GM23338 (cell line): Measurements from ENCODE around the gene XPC. TPM values are rescaled to one million over a fixed set of nuclear protein-coding genes. Genes with fewer than 3 reads are reported as not detected.

Source experiments
- ATAC-seq: fragments of 200-7000 bp; cut with Tn5 transposase; 3 replicates; pipeline ENCODE4 v1.9.1; 2020
- DNase-seq: peaks from one replicate; pipeline ENCODE4 v3.0.0-alpha.2; 2015; ENCODE audit warnings: low spot score
- H2AFZ ChIP-seq: fragments of 200-600 bp; sonication (generic); 2 replicates; pipeline ENCODE4 v1.8.0; 2016; ENCODE audit warnings: antibody characterized with exemption, mild to moderate bottlenecking, moderate library complexity
- H3F3A ChIP-seq: fragments of 200-600 bp; sonication (generic); replicated peaks from 2 replicates; pipeline ENCODE4 v1.8.0; 2017; ENCODE audit warnings: antibody characterized with exemption, mixed run types, low read depth
- H3K27ac ChIP-seq: fragments of 200-600 bp; sonication (generic); 2 replicates; pipeline ENCODE4 v1.6.1; 2016; ENCODE audit warnings: low read depth
- H3K27me3 ChIP-seq: fragments of 200-600 bp; sonication (generic); 2 replicates; pipeline ENCODE4 v1.8.0; 2016; ENCODE audit warnings: mild to moderate bottlenecking, mixed run types, moderate library complexity; ENCODE audit not compliant: insufficient read depth
- H3K36me3 ChIP-seq: fragments of 200-600 bp; sonication (generic); 2 replicates; pipeline ENCODE4 v1.8.0; 2016; ENCODE audit warnings: mild to moderate bottlenecking; ENCODE audit not compliant: insufficient read depth
- H3K4me1 ChIP-seq: fragments of 200-600 bp; sonication (generic); 2 replicates; pipeline ENCODE4 v1.8.0; 2016; ENCODE audit warnings: mild to moderate bottlenecking, moderate library complexity; ENCODE audit not compliant: insufficient read depth
- H3K4me2 ChIP-seq: fragments of 200-600 bp; sonication (generic); 2 replicates; pipeline ENCODE4 v1.7.1; 2017; ENCODE audit warnings: mixed run types
- H3K4me3 ChIP-seq: fragments of 200-600 bp; sonication (generic); 2 replicates; pipeline ENCODE4 v1.6.1; 2016; ENCODE audit warnings: mixed run types
- H3K79me2 ChIP-seq: fragments of 200-600 bp; sonication (generic); replicated peaks from 2 replicates; pipeline ENCODE4 v1.8.0; 2017; ENCODE audit warnings: mild to moderate bottlenecking; ENCODE audit not compliant: insufficient read depth
- H3K9me2 ChIP-seq: fragments of 200-600 bp; sonication (generic); 2 replicates; pipeline ENCODE4 v1.8.0; 2017; ENCODE audit not compliant: insufficient read depth
- H4K20me1 ChIP-seq: fragments of 200-600 bp; sonication (generic); replicated peaks from 2 replicates; pipeline ENCODE4 v1.8.0; 2017; ENCODE audit warnings: mild to moderate bottlenecking; ENCODE audit not compliant: insufficient read depth
- H3K27ac Mint-ChIP-seq: 2 replicates; pipeline ENCODE4 v1.8.0; 2020; ENCODE audit warnings: inconsistent platforms, mild to moderate bottlenecking, moderate library complexity, mixed read lengths
- H3K27me3 Mint-ChIP-seq: 3 replicates; pipeline ENCODE4 v1.8.0; 2022; ENCODE audit warnings: low read depth, mild to moderate bottlenecking, moderate library complexity, mixed read lengths, inconsistent platforms; ENCODE audit not compliant: insufficient read depth, poor library complexity
- H3K36me3 Mint-ChIP-seq: 3 replicates; pipeline ENCODE4 v1.8.0; 2021; ENCODE audit warnings: low read depth, mild to moderate bottlenecking, inconsistent platforms, moderate library complexity, mixed read lengths
- H3K4me1 Mint-ChIP-seq: 3 replicates; pipeline ENCODE4 v1.8.0; 2020; ENCODE audit warnings: mild to moderate bottlenecking, inconsistent platforms, mixed read lengths
- H3K4me3 Mint-ChIP-seq: 3 replicates; pipeline ENCODE4 v1.8.0; 2021; ENCODE audit warnings: moderate library complexity, mild to moderate bottlenecking, inconsistent platforms, mixed read lengths
- H3K9me3 Mint-ChIP-seq: 3 replicates; pipeline ENCODE4 v1.8.0; 2020; ENCODE audit warnings: moderate library complexity, mild to moderate bottlenecking, inconsistent platforms, mixed read lengths
- CREB1 ChIP-seq: fragments of 250-450 bp; sonication (Bioruptor Pico); IDR thresholded peaks from 2 replicates; pipeline ENCODE4 v1.5.0; 2020; ENCODE audit warnings: low read depth, mild to moderate bottlenecking, moderate library complexity
- JUNB ChIP-seq: IDR thresholded peaks from one replicate; pipeline ENCODE4 v1.6.1; 2016; ENCODE audit warnings: antibody characterized with exemption; ENCODE audit not compliant: unreplicated experiment
- NANOG ChIP-seq: IDR thresholded peaks from 2 replicates; pipeline ENCODE4 v1.6.1; 2016; ENCODE audit warnings: antibody characterized with exemption, borderline replicate concordance
- STAT1 ChIP-seq: IDR thresholded peaks from one replicate; pipeline ENCODE4 v1.6.1; 2016; ENCODE audit warnings: antibody characterized with exemption; ENCODE audit not compliant: unreplicated experiment
- ZNF114 ChIP-seq: fragments of 250-450 bp; sonication (Bioruptor Pico); IDR thresholded peaks from 2 replicates; pipeline ENCODE4 v1.5.0; 2020; ENCODE audit warnings: mild to moderate bottlenecking, moderate library complexity
- ZNF331 ChIP-seq: fragments of 250-450 bp; sonication (Bioruptor Pico); IDR thresholded peaks from 2 replicates; pipeline ENCODE4 v1.5.0; 2020; ENCODE audit warnings: low read depth, mild to moderate bottlenecking, moderate library complexity
- polyA plus RNA-seq: library from polyadenylated mRNA; unstranded; fragments of >200 nt; fragmentation: Nextera tagmentation; extraction: Ambion mirVana; gene quantifications from 2 replicates; pipeline ENCODE4 v1.2.1, GENCODE V29; 2016
- total RNA-seq: library from RNA; depleted of rRNA; stranded (reverse); fragments of >200 nt; shearing (Covaris generic); gene quantifications from 2 replicates; pipeline ENCODE4 v1.2.3, GENCODE V29; 2014
- TF ChIP-seq, protein P1 (sequence below): fragments of 250-450 bp; sonication (Bioruptor Pico); IDR thresholded peaks from 2 replicates; pipeline ENCODE4 v1.5.0; 2020; ENCODE audit warnings: mild to moderate bottlenecking, moderate library complexity
- TF ChIP-seq, protein P2 (sequence below): IDR thresholded peaks from 2 replicates; pipeline ENCODE4 v1.6.1; 2016; ENCODE audit warnings: antibody characterized with exemption
- TF ChIP-seq, protein P3 (sequence below): IDR thresholded peaks from one replicate; pipeline ENCODE4 v1.6.1; 2018; ENCODE audit warnings: antibody characterized with exemption; ENCODE audit not compliant: unreplicated experiment
- TF ChIP-seq, protein P4 (sequence below), 2 experiments: fragments of 200-600 bp in 1 of 2; sonication (generic) in 1 of 2; conservative IDR thresholded peaks; 2 replicates each; pipeline versions ENCODE4 v1.5.1 to v1.6.1; 2016 to 2017; ENCODE audit warnings: antibody characterized with exemption in 2 of 2, low read depth in 2 of 2, mild to moderate bottlenecking in 2 of 2, moderate library complexity in 1 of 2

XPC gene
- total and polyA plus RNA-seq, 2 experiments from 2014 or later, result 34.9 to 41.5 TPM

DNA sequence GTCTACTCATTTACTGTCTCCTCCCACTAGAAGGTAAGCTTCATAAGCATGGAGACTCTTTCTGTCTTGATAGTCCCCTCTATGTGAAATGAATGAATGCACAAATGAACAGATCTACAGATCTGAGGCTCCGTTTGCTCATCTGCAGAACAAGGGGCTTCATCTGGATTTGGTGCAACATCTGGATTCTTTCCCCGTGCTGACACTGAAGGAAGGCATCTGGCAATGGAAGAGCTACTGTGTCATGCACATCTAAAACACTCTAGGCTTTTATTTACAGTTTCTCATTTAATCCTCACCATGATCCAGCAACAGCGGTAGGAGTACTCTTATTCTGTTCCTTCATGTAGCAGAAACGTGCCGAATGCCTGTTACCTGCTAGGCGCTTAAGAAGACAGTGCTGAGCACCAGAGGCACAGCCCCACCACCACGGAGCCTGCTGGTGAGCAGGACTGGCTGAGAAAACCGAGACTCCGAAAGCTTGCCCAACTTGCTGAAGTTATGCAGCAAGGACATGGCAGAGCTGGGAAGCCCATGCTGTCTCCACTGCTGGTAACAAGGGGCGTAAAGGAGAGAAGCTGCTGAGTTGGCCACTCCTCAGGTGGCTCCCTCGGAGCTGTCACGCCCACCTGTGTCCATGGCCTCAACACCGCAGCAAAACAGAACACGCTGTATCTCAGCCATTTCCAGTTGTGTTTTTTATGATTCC lies 31.3 kb upstream of the XPC start (continued):
- TF ChIP-seq, protein P1, sequence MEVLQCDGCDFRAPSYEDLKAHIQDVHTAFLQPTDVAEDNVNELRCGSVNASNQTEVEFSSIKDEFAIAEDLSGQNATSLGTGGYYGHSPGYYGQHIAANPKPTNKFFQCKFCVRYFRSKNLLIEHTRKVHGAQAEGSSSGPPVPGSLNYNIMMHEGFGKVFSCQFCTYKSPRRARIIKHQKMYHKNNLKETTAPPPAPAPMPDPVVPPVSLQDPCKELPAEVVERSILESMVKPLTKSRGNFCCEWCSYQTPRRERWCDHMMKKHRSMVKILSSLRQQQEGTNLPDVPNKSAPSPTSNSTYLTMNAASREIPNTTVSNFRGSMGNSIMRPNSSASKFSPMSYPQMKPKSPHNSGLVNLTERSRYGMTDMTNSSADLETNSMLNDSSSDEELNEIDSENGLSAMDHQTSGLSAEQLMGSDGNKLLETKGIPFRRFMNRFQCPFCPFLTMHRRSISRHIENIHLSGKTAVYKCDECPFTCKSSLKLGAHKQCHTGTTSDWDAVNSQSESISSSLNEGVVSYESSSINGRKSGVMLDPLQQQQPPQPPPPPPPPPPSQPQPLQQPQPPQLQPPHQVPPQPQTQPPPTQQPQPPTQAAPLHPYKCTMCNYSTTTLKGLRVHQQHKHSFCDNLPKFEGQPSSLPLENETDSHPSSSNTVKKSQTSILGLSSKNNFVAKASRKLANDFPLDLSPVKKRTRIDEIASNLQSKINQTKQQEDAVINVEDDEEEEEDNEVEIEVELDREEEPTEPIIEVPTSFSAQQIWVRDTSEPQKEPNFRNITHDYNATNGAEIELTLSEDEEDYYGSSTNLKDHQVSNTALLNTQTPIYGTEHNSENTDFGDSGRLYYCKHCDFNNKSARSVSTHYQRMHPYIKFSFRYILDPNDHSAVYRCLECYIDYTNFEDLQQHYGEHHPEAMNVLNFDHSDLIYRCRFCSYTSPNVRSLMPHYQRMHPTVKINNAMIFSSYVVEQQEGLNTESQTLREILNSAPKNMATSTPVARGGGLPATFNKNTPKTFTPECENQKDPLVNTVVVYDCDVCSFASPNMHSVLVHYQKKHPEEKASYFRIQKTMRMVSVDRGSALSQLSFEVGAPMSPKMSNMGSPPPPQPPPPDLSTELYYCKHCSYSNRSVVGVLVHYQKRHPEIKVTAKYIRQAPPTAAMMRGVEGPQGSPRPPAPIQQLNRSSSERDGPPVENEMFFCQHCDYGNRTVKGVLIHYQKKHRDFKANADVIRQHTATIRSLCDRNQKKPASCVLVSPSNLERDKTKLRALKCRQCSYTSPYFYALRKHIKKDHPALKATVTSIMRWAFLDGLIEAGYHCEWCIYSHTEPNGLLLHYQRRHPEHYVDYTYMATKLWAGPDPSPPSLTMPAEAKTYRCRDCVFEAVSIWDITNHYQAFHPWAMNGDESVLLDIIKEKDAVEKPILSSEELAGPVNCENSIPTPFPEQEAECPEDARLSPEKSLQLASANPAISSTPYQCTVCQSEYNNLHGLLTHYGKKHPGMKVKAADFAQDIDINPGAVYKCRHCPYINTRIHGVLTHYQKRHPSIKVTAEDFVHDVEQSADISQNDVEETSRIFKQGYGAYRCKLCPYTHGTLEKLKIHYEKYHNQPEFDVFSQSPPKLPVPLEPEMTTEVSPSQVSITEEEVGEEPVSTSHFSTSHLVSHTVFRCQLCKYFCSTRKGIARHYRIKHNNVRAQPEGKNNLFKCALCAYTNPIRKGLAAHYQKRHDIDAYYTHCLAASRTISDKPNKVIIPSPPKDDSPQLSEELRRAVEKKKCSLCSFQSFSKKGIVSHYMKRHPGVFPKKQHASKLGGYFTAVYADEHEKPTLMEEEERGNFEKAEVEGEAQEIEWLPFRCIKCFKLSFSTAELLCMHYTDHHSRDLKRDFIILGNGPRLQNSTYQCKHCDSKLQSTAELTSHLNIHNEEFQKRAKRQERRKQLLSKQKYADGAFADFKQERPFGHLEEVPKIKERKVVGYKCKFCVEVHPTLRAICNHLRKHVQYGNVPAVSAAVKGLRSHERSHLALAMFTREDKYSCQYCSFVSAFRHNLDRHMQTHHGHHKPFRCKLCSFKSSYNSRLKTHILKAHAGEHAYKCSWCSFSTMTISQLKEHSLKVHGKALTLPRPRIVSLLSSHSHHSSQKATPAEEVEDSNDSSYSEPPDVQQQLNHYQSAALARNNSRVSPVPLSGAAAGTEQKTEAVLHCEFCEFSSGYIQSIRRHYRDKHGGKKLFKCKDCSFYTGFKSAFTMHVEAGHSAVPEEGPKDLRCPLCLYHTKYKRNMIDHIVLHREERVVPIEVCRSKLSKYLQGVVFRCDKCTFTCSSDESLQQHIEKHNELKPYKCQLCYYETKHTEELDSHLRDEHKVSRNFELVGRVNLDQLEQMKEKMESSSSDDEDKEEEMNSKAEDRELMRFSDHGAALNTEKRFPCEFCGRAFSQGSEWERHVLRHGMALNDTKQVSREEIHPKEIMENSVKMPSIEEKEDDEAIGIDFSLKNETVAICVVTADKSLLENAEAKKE (CRISPR knock-in tag), result no peak
- TF ChIP-seq, protein P2, sequence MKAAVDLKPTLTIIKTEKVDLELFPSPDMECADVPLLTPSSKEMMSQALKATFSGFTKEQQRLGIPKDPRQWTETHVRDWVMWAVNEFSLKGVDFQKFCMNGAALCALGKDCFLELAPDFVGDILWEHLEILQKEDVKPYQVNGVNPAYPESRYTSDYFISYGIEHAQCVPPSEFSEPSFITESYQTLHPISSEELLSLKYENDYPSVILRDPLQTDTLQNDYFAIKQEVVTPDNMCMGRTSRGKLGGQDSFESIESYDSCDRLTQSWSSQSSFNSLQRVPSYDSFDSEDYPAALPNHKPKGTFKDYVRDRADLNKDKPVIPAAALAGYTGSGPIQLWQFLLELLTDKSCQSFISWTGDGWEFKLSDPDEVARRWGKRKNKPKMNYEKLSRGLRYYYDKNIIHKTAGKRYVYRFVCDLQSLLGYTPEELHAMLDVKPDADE, result no peak
- no peak for TF ChIP-seq CREB1
- no peak for TF ChIP-seq STAT1
- TF ChIP-seq NANOG, result no peak
- TF ChIP-seq ZNF331 (CRISPR knock-in tag), result no peak

DNA sequence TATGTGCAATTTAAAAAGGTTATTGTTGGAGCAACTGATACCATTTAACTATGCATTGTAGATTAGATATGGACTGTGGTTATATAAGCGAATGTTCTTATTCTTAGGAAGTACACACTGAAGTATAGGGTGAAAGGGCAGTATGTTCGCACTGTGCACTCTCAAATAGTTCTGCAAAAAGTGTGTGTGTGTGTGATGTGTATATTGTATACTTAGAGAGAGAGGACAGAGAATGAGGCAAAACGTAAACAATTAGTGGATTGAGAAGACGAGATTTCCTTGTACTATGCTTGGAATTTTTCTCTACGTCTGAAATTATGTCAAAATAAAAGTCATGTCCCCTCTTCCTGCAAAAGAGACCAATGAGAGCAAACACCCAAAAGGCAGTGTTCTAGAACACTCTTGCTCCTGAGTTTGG lies 30.6 kb upstream of the XPC start:
- no peak overlapping the region for H3K27ac Mint-ChIP-seq
- Histone ChIP-seq H3K4me3 (no peak overlapping the region), H4K20me1 (no peaks in the 10 kb centered on the region), H3K4me2 (no peak overlapping the region), H3F3A (no peaks in the 10 kb centered on the region), H2AFZ (no peak overlapping the region), H3K4me1 (no peaks in the 10 kb centered on the region; the same call in 1 of the 2 replicates), H3K36me3 (no peaks in the 10 kb centered on the region), H3K9me2 (no peaks in the 10 kb centered on the region), H3K27me3 (no peaks in the 10 kb centered on the region), H3K79me2 (no peaks in the 10 kb centered on the region), H3K27ac (no peak overlapping the region)
- H3K36me3 Mint-ChIP-seq, result no peaks in the 10 kb centered on the region
- H3K9me3 Mint-ChIP-seq, result no peaks in the 10 kb centered on the region
- DNase-seq (no peak), ATAC-seq (no peak)
- peaks cover 3% of the 10 kb centered on the region; the same call in 1 of the 3 replicates for H3K4me1 Mint-ChIP-seq
- no peak overlapping the region for H3K4me3 Mint-ChIP-seq
- H3K27me3 Mint-ChIP-seq, result no peaks in the 10 kb centered on the region
- TF ChIP-seq, protein P3, sequence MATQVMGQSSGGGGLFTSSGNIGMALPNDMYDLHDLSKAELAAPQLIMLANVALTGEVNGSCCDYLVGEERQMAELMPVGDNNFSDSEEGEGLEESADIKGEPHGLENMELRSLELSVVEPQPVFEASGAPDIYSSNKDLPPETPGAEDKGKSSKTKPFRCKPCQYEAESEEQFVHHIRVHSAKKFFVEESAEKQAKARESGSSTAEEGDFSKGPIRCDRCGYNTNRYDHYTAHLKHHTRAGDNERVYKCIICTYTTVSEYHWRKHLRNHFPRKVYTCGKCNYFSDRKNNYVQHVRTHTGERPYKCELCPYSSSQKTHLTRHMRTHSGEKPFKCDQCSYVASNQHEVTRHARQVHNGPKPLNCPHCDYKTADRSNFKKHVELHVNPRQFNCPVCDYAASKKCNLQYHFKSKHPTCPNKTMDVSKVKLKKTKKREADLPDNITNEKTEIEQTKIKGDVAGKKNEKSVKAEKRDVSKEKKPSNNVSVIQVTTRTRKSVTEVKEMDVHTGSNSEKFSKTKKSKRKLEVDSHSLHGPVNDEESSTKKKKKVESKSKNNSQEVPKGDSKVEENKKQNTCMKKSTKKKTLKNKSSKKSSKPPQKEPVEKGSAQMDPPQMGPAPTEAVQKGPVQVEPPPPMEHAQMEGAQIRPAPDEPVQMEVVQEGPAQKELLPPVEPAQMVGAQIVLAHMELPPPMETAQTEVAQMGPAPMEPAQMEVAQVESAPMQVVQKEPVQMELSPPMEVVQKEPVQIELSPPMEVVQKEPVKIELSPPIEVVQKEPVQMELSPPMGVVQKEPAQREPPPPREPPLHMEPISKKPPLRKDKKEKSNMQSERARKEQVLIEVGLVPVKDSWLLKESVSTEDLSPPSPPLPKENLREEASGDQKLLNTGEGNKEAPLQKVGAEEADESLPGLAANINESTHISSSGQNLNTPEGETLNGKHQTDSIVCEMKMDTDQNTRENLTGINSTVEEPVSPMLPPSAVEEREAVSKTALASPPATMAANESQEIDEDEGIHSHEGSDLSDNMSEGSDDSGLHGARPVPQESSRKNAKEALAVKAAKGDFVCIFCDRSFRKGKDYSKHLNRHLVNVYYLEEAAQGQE, result no peak
- TF ChIP-seq, protein P4, sequence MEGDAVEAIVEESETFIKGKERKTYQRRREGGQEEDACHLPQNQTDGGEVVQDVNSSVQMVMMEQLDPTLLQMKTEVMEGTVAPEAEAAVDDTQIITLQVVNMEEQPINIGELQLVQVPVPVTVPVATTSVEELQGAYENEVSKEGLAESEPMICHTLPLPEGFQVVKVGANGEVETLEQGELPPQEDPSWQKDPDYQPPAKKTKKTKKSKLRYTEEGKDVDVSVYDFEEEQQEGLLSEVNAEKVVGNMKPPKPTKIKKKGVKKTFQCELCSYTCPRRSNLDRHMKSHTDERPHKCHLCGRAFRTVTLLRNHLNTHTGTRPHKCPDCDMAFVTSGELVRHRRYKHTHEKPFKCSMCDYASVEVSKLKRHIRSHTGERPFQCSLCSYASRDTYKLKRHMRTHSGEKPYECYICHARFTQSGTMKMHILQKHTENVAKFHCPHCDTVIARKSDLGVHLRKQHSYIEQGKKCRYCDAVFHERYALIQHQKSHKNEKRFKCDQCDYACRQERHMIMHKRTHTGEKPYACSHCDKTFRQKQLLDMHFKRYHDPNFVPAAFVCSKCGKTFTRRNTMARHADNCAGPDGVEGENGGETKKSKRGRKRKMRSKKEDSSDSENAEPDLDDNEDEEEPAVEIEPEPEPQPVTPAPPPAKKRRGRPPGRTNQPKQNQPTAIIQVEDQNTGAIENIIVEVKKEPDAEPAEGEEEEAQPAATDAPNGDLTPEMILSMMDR (conservative IDR thresholded peaks at IDR 0.05; ENCODE audit: low read depth in 2 of 2), result no peak
- TF ChIP-seq ZNF114 (CRISPR knock-in tag), result no peak
- TF ChIP-seq ZNF331 (CRISPR knock-in tag), result no peak
- TF ChIP-seq, protein P2, result no peak
- no peak for TF ChIP-seq STAT1
- no peak for TF ChIP-seq JUNB
